ENCODE measurements around the gene MTHFD2L. TPM values are rescaled to one million over a fixed set of nuclear protein-coding genes. Genes with fewer than 3 reads are reported as not detected.
"Not testable (repeated sequence)": the region's sequence is repeated elsewhere in the genome, so short reads cannot be mapped to it uniquely, and the experiment has no call there.

The MTHFD2L gene
- total RNA-seq, 2 experiments from 2014 or later, result 8.2 to 8.3 TPM

DNA sequence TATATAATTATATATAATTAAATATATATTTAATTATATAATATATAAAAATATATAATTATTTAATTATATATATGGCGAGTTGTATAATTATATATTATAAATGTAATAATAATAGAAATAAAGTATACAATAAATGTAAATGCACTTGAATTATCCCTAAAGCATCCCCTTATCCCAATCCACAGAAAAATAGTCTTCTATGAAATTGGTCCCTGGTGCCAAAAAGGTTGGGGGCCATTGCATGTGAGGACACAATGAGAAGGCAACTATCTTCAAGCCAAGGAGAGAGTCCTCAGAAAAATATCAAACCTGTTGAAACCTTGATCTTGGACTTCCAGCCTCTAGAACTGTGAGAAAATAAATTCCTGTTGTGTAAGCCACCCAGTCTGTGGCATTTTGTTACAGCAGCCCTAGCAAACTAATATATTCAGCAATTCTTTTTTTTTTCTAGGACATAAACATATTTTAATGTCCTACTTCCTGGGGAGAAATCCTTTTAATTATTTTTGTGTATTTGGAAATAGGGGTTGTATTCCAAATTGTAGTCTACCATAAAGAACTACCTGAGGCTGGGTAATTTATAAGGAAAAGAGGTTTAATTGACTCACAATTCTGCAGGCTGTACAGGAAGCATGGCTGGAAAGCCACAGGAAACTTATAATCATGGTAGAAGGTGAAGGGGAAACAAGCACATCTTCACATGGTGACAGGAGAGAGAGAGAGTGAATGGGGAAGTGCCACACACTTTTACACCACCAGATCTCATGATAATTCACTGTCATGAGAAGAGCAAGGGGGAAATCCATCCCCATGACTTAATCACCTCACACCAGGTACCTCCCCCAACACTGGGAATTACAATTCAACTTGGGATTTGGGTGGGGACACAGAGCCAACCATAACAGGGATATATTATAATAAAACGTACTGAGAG lies 36.0 kb upstream of the MTHFD2L start:
- H3K9me3 Mint-ChIP-seq, result peaks cover 3% of the 10 kb centered on the region
- no peak overlapping the region for H3K27ac Mint-ChIP-seq
- no peak for DNase-seq
- no peaks in the 10 kb centered on the region for H3K4me1 Mint-ChIP-seq
- peaks cover 8% of the 10 kb centered on the region for H3K27me3 Mint-ChIP-seq
- no peaks in the 10 kb centered on the region for H3K36me3 Mint-ChIP-seq
- H3K4me3 Mint-ChIP-seq, result no peak overlapping the region

- Mint-ChIP-seq H3K4me3 (no peak overlapping the region), H3K36me3 (no peaks in the 10 kb centered on the region)
- DNase-seq, result no peak
Measured at GRCh38 chr4:74123065-74123728, 34.7 kb upstream of the MTHFD2L start.

DNA sequence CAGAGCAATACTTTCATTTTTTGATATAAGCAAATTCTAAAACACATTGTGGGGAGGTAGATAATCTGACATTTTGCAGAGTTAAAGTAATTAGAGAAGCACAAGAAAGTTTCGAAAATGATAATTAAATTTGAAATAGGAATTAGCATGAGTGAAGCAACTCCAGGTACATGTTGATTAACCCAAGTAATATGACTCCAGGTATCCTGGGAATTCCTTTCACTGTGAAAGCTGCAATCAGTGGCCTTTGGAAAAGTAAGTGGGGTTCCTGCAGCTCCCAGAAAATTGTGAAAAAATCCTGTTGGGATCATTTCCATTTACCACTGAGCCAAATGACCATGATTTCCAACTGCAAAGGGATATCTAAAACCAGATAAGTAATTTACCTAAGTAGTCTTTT lies 32.9 kb upstream of the MTHFD2L start:
- no peaks in the 10 kb centered on the region for H3K36me3 Mint-ChIP-seq
- H3K4me3 Mint-ChIP-seq, result no peak overlapping the region
- H3K27ac Mint-ChIP-seq, result no peak overlapping the region
- H3K9me3 Mint-ChIP-seq, result peaks cover 9% of the 10 kb centered on the region
- peaks cover 14% of the 10 kb centered on the region for H3K27me3 Mint-ChIP-seq
- no peak for DNase-seq
- H3K4me1 Mint-ChIP-seq, result no peaks in the 10 kb centered on the region

More at GRCh38 chr4:74123065-74123728, 34.7 kb upstream of the MTHFD2L start:
- Mint-ChIP-seq H3K27me3 (peaks cover 14% of the 10 kb centered on the region), H3K27ac (no peak overlapping the region), H3K4me1 (no peaks in the 10 kb centered on the region), H3K9me3 (peaks cover 3% of the 10 kb centered on the region)

- DNase-seq, result no peak
- Mint-ChIP-seq H3K4me3 (no peak overlapping the region), H3K27ac (no peak overlapping the region), H3K9me3 (peaks cover 8% of the 10 kb centered on the region), H3K4me1 (no peaks in the 10 kb centered on the region), H3K36me3 (no peaks in the 10 kb centered on the region), H3K27me3 (peaks cover 6% of the 10 kb centered on the region)
Measured at GRCh38 chr4:74127745-74128144, 30.2 kb upstream of the MTHFD2L start.

DNA sequence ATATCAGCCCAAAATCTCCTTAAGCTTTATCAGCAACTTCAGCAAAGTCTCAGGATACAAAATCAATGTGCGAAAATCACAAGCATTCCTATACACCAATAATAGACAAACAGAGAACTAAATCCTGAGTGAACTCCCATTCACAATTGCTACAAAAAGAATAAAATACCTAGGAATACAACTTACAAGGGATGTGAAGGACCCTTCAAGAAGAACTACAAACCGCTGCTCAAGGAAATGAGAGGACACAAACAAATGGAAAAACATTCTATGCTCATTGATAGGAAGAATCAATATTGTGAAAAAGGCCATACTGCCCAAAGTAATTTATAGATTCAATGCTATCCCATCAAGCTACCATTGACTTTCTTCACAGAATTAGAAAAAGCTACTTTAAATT lies 27.1 kb upstream of the MTHFD2L start:
- not testable (repeated sequence) for H3K27ac Mint-ChIP-seq, H3K4me1 Mint-ChIP-seq, H3K36me3 Mint-ChIP-seq, H3K27me3 Mint-ChIP-seq, H3K4me3 Mint-ChIP-seq, H3K9me3 Mint-ChIP-seq, DNase-seq

DNA sequence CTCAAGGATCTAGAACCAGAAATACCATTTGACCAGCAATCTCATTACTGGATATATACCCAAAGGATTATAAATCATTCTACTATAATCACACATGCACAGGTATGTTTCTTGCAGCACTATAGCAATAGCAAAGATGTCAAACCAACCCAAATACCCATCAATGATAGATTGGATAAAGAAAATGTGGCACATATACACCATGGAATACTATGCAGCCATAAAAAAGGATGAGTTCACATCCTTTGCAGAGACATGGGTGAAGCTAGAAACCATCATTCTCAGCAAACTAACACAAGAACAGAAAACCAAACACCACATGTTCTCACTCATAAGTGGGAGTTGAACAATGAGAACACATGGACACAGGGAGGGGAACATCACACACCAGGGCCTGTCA lies 25.7 kb upstream of the MTHFD2L start:
- not testable (repeated sequence) for H3K27ac Mint-ChIP-seq, H3K27me3 Mint-ChIP-seq, H3K4me3 Mint-ChIP-seq, H3K36me3 Mint-ChIP-seq, DNase-seq, H3K4me1 Mint-ChIP-seq
- peaks cover 12% of the 10 kb centered on the region for H3K9me3 Mint-ChIP-seq

DNA sequence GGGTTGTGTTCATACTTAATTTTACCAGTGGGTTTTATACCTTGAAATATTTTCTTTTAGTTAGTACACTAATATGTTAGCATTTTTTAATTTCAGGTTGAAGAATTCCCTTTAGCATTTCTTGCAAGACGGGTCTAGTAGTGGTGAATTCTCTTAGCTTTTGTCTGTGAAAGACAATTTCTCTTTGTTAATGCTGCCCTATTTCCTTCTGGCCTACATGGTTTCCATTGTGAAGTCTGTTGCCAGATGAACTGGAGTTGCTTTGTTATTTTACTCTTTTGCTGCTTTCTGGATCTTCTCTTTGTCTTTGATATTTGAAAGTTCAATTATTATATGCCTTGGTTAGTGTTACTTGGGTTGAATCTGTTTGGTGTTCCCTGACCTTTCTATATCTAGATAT lies 25.0 kb upstream of the MTHFD2L start:
- peaks cover 5% of the 10 kb centered on the region for H3K27me3 Mint-ChIP-seq
- no peak overlapping the region for H3K4me3 Mint-ChIP-seq
- no peaks in the 10 kb centered on the region for H3K4me1 Mint-ChIP-seq
- H3K9me3 Mint-ChIP-seq, result peaks cover 12% of the 10 kb centered on the region
- no peaks in the 10 kb centered on the region for H3K36me3 Mint-ChIP-seq
- DNase-seq, result no peak
- H3K27ac Mint-ChIP-seq, result no peak overlapping the region

GRCh38 chr4:74133786-74134499 lies 24.0 kb upstream of the MTHFD2L start:
- H3K4me3 Mint-ChIP-seq, result no peak overlapping the region
- H3K36me3 Mint-ChIP-seq, result no peaks in the 10 kb centered on the region
- H3K27me3 Mint-ChIP-seq, result peaks cover 3% of the 10 kb centered on the region
- H3K27ac Mint-ChIP-seq, result no peak overlapping the region
- H3K9me3 Mint-ChIP-seq, result peaks cover 12% of the 10 kb centered on the region
- no peaks in the 10 kb centered on the region for H3K4me1 Mint-ChIP-seq
- peak; percentile 40 for DNase-seq

DNA sequence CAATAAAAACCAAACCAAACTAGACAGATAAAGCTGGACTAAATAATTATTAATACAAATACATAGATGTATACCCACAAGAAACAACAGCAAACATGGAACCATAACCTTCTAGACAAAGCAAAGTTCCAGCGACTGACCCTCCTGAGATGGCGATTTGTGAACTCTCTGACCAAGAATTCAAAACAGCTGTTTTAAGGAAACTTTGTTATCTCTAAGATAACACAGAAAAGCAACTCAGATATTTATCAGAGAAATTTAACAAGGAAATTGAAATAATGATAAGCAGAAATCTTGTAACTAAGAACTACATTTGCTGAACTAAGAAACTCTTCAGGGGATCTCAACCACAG lies 23.4 kb upstream of the MTHFD2L start:
- Mint-ChIP-seq H3K36me3 (no peaks in the 10 kb centered on the region), H3K27ac (no peak overlapping the region), H3K4me1 (no peaks in the 10 kb centered on the region), H3K4me3 (no peak overlapping the region), H3K9me3 (peaks cover 9% of the 10 kb centered on the region), H3K27me3 (peaks cover 3% of the 10 kb centered on the region)
- no peak for DNase-seq

- peaks cover 7% of the 10 kb centered on the region for H3K9me3 Mint-ChIP-seq
- no peaks in the 10 kb centered on the region for H3K36me3 Mint-ChIP-seq
- peaks cover 29% of the 10 kb centered on the region for H3K27me3 Mint-ChIP-seq
- no peak for DNase-seq
- H3K4me1 Mint-ChIP-seq, result no peaks in the 10 kb centered on the region
- H3K4me3 Mint-ChIP-seq, result no peak overlapping the region
- H3K27ac Mint-ChIP-seq, result no peak overlapping the region
Measured at GRCh38 chr4:74146581-74147129, 11.3 kb upstream of the MTHFD2L start.

DNA sequence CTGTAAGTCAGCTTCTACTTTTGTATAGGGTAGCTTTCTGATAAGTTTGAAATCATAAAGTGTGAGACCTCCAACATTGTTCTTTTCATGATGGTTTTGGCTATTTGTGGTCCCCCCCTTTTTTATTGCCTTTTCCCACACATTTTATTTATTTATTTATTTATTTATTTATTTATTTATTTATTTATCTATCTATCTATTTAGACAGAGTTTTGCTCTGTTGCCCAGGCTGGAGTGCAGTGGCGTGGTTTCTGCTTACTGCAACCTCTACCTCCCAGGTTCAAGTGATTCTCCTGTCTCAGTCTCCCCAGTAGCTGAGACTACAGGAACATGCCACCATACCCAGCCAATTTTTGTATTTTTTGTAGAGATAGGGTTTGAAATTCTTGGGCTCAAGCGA lies 9.7 kb upstream of the MTHFD2L start:
- DNase-seq, result no peak
- H3K4me1 Mint-ChIP-seq, result no peaks in the 10 kb centered on the region
- H3K36me3 Mint-ChIP-seq, result no peaks in the 10 kb centered on the region
- no peak overlapping the region for H3K4me3 Mint-ChIP-seq
- H3K27me3 Mint-ChIP-seq, result peaks cover 29% of the 10 kb centered on the region
- H3K9me3 Mint-ChIP-seq, result peaks cover 7% of the 10 kb centered on the region
- H3K27ac Mint-ChIP-seq, result no peak overlapping the region

DNA sequence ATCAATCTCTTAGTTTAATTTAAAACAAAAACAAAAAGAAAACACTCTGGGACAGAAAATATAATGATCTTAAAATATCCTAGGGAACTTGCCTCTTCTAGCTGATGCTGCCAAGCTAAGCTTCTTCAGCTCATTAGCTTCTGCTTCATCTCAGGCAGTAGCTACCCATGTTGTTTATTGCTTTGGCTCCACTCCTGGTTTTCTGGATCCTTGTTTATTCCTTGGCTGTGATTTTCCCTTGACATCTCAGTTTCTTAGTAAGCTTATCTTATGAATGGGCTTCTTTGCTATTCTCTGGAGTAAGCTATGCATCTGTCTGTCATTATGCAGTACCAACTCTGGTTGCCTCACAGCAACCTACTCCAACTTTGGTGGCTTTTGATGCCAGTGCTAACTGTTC lies 5.1 kb upstream of the MTHFD2L start:
- Mint-ChIP-seq H3K36me3 (no peaks in the 10 kb centered on the region), H3K4me3 (no peak overlapping the region), H3K27ac (no peak overlapping the region), H3K27me3 (peaks cover 32% of the 10 kb centered on the region), H3K4me1 (peaks cover 7% of the 10 kb centered on the region), H3K9me3 (no peaks in the 10 kb centered on the region)
- no peak for DNase-seq

GRCh38 chr4:74156521-74156920 lies 1.4 kb upstream of the MTHFD2L start:
- no peaks in the 10 kb centered on the region for H3K9me3 Mint-ChIP-seq
- no peak overlapping the region for H3K4me3 Mint-ChIP-seq
- peaks cover 12% of the 10 kb centered on the region for H3K36me3 Mint-ChIP-seq
- DNase-seq, result no peak
- peaks cover 21% of the 10 kb centered on the region for H3K27me3 Mint-ChIP-seq
- H3K4me1 Mint-ChIP-seq, result peaks cover 20% of the 10 kb centered on the region
- H3K27ac Mint-ChIP-seq, result no peak overlapping the region

DNA sequence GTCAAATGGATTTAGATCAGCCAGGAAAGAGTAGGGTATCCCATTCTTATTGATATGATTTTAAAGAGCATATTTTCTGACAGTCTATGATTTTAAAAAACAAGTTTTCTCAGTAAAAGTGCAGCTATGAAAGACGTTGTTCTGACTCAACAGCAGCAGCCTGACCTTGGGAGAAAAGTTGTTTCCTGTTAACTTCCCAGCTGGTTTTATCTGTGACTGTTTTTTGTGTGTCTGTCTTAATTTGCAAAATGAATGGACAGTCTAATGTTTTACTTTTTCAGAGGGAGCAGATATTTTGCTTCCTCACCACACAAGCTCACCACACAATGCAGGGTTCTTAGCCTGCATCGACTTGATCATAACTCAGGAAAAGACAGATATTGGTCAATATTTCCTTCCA lies 764 bp upstream of the MTHFD2L start:
- Mint-ChIP-seq H3K4me3 (peak overlapping the region; percentile 90), H3K4me1 (peaks cover 23% of the 10 kb centered on the region), H3K36me3 (peaks cover 14% of the 10 kb centered on the region), H3K27me3 (peaks cover 21% of the 10 kb centered on the region), H3K9me3 (no peaks in the 10 kb centered on the region), H3K27ac (peak overlapping the region; percentile 69)
- DNase-seq, result no peak

All from activated naive CD8-positive, alpha-beta T cell treated with anti-CD3 and anti-CD28 coated beads for 36 hours (primary cell).